NCI-H187 (cell line): Measurements from ENCODE around the gene TOGARAM1.

Source experiments
- DNase-seq, 2 experiments: peaks; one replicate each; lab custom pipeline; 2025; lab: John Stamatoyannopoulos, UW

The TOGARAM1 gene

GRCh38 chr14:45084946-45085346, 123.0 kb downstream of the TOGARAM1 start:
- no peak for DNase-seq

GRCh38 chr14:45089813-45090212, 127.8 kb downstream of the TOGARAM1 start:
- DNase-seq, result no peak

- DNase-seq, result no peak
These were observed 129.7 kb downstream of the TOGARAM1 start for GRCh38 chr14:45091710-45092109.

GRCh38 chr14:45094275-45094674, 132.3 kb downstream of the TOGARAM1 start:
- no peak for DNase-seq

GRCh38 chr14:45095143-45095542, 133.2 kb downstream of the TOGARAM1 start:
- no peak for DNase-seq

- DNase-seq, result no peak
These were observed 134.2 kb downstream of the TOGARAM1 start for GRCh38 chr14:45096218-45096617.

GRCh38 chr14:45103806-45104205, 141.8 kb downstream of the TOGARAM1 start:
- DNase-seq, result no peak

GRCh38 chr14:45104561-45104960, 142.6 kb downstream of the TOGARAM1 start:
- DNase-seq, result no peak

GRCh38 chr14:45112896-45113781, 151.1 kb downstream of the TOGARAM1 start:
- DNase-seq, result no peak

GRCh38 chr14:45114327-45114726, 152.3 kb downstream of the TOGARAM1 start:
- no peak for DNase-seq

GRCh38 chr14:45118594-45118993, 156.6 kb downstream of the TOGARAM1 start:
- no peak for DNase-seq

GRCh38 chr14:45120096-45120495, 158.1 kb downstream of the TOGARAM1 start:
- no peak for DNase-seq

GRCh38 chr14:45123271-45123670, 161.3 kb downstream of the TOGARAM1 start:
- DNase-seq, result no peak
